IMR-90 (cell line): ENCODE measurements around the gene TGFBRAP1. TPM values are rescaled to one million over a fixed set of nuclear protein-coding genes. Genes with fewer than 3 reads are reported as not detected.

Experiments
- ATAC-seq: fragments of 200-7000 bp; cut with Tn5 transposase; 2 replicates; pipeline ENCODE4 v1.9.1; 2020; ENCODE audit warnings: low read depth, mild to moderate bottlenecking, moderate library complexity
- BruUV-seq: library from RNA; stranded (reverse); fragments of 400-500 nt; replicated peaks from 2 replicates; lab custom pipeline; 2021; lab: Mats Ljungman, UMichigan
- CTCF ChIA-PET: fragments of 300-600 bp; formaldehyde crosslinking; extraction: SDS; loops from one replicate; lab custom pipeline; 2021; ENCODE audit warnings: antibody characterized with exemption; lab: Yijun Ruan, JAX
- POLR2A ChIA-PET: fragments of 300-600 bp; sonication (Branson Sonifier 250); formaldehyde crosslinking; loops from one replicate; lab custom pipeline; 2022; ENCODE audit warnings: antibody characterized with exemption; ENCODE audit not compliant: unreplicated experiment; lab: Charles Lee
- DNase-seq: peaks from one replicate; pipeline ENCODE4 v3.0.0; 2013
- H2AFZ ChIP-seq: replicated peaks from 2 replicates; pipeline ENCODE3; 2013; ENCODE audit warnings: low read length, mild to moderate bottlenecking; ENCODE audit not compliant: poor library complexity
- H2AK5ac ChIP-seq: 2 replicates; pipeline ENCODE4 v1.6.1; 2013; ENCODE audit warnings: low read depth, low read length, inconsistent platforms
- H2AK9ac ChIP-seq: replicated peaks from 2 replicates; pipeline ENCODE3; 2013; ENCODE audit warnings: mild to moderate bottlenecking, low read depth, low read length, moderate library complexity; ENCODE audit not compliant: poor library complexity
- H2BK120ac ChIP-seq: 2 replicates; pipeline ENCODE4 v1.6.1; 2013; ENCODE audit warnings: low read depth, low read length, inconsistent platforms
- H2BK15ac ChIP-seq: 3 replicates; pipeline ENCODE4 v1.6.1; 2013; ENCODE audit warnings: low read depth, low read length, inconsistent platforms
- H2BK20ac ChIP-seq: 2 replicates; pipeline ENCODE4 v1.6.1; 2013; ENCODE audit warnings: low read depth, mild to moderate bottlenecking, inconsistent platforms, low read length, moderate library complexity
- H2BK5ac ChIP-seq: 2 replicates; pipeline ENCODE4 v1.6.1; 2013; ENCODE audit warnings: mild to moderate bottlenecking, low read depth, low read length, inconsistent platforms; ENCODE audit not compliant: poor library complexity, severe bottlenecking
- H3K14ac ChIP-seq: replicated peaks from 2 replicates; pipeline ENCODE4 v1.6.1; 2013; ENCODE audit warnings: low read depth, low read length, inconsistent platforms
- H3K18ac ChIP-seq: 2 replicates; pipeline ENCODE4 v1.6.1; 2013; ENCODE audit warnings: low read depth, low read length, control low read depth
- H3K23ac ChIP-seq: 2 replicates; pipeline ENCODE4 v1.6.1; 2013; ENCODE audit warnings: low read depth, low read length, inconsistent platforms
- H3K27ac ChIP-seq: 2 replicates; pipeline ENCODE4 v1.5.1; 2013; ENCODE audit warnings: mild to moderate bottlenecking, control low read depth, low read length; ENCODE audit not compliant: insufficient read depth
- H3K27me3 ChIP-seq: 2 replicates; pipeline ENCODE4 v1.6.1; 2013; ENCODE audit warnings: low read length; ENCODE audit not compliant: control insufficient read depth, insufficient read depth
- H3K36me3 ChIP-seq: 2 replicates; pipeline ENCODE4 v1.6.1; 2013; ENCODE audit warnings: low read length, mixed read lengths; ENCODE audit not compliant: control insufficient read depth, insufficient read depth
- H3K4ac ChIP-seq: 2 replicates; pipeline ENCODE4 v1.6.1; 2013; ENCODE audit warnings: low read depth, low read length, inconsistent platforms
- H3K4me1 ChIP-seq: 2 replicates; pipeline ENCODE4 v1.6.1; 2013; ENCODE audit warnings: low read length, mixed read lengths; ENCODE audit not compliant: control insufficient read depth, insufficient read depth
- H3K4me2 ChIP-seq: 2 replicates; pipeline ENCODE4 v1.6.1; 2013; ENCODE audit warnings: low read depth, mild to moderate bottlenecking, control low read depth, low read length, moderate library complexity
- H3K4me3 ChIP-seq: 2 replicates; pipeline ENCODE4 v1.5.1; 2013; ENCODE audit warnings: low read depth, mild to moderate bottlenecking, control low read depth, low read length, moderate library complexity; ENCODE audit not compliant: insufficient read depth
- H3K56ac ChIP-seq: 2 replicates; pipeline ENCODE4 v1.6.1; 2013; ENCODE audit warnings: low read length, inconsistent platforms; ENCODE audit not compliant: insufficient read depth; ENCODE audit errors: extremely low read depth
- H3K79me1 ChIP-seq, 2 experiments: 2 replicates each; pipeline ENCODE4 v1.6.1; 2013; ENCODE audit warnings: low read length in 2 of 2, inconsistent platforms in 1 of 2, low read depth in 1 of 2
- H3K9ac ChIP-seq: 2 replicates; pipeline ENCODE4 v1.6.1; 2013; ENCODE audit warnings: low read depth, low read length, control low read depth
- H3K9me1 ChIP-seq: 2 replicates; pipeline ENCODE4 v1.6.1; 2013; ENCODE audit warnings: low read length, inconsistent platforms; ENCODE audit not compliant: insufficient read depth
- H3K9me3 ChIP-seq: 2 replicates; pipeline ENCODE4 v1.6.1; 2013; ENCODE audit warnings: low read length; ENCODE audit not compliant: control insufficient read depth, insufficient read depth
- H4K20me1 ChIP-seq: 2 replicates; pipeline ENCODE4 v1.6.1; 2013; ENCODE audit warnings: low read length, inconsistent platforms; ENCODE audit not compliant: insufficient read depth
- H4K5ac ChIP-seq: 2 replicates; pipeline ENCODE4 v1.6.1; 2013; ENCODE audit warnings: mild to moderate bottlenecking, low read depth, low read length, control low read depth
- H4K8ac ChIP-seq, 2 experiments: 2 replicates each; pipeline ENCODE4 v1.6.1; 2013; ENCODE audit warnings: low read depth in 2 of 2, low read length in 2 of 2, control low read depth in 1 of 2, inconsistent platforms in 1 of 2
- H4K91ac ChIP-seq: 2 replicates; pipeline ENCODE4 v1.6.1; 2013; ENCODE audit warnings: low read depth, low read length, inconsistent platforms; ENCODE audit not compliant: insufficient read depth
- FOS ChIP-seq: fragments of 150-350 bp; IDR thresholded peaks from 2 replicates; pipeline ENCODE4 v1.6.1; 2016; ENCODE audit warnings: low read depth, low read length
- POLR2A ChIP-seq: IDR thresholded peaks from 2 replicates; pipeline ENCODE4 v1.6.1; 2012; ENCODE audit warnings: mild to moderate bottlenecking, low read depth, low read length
- RCOR1 ChIP-seq: IDR thresholded peaks from 2 replicates; pipeline ENCODE4 v1.6.1; 2012; ENCODE audit warnings: mild to moderate bottlenecking, low read length, improper control_type of control experiment; ENCODE audit not compliant: insufficient replicate concordance
- WGBS, 2 experiments: methylation state at CpG; one replicate each; pipeline versions ENCODE4 v1.1.5 to v1.1.7; 2013; ENCODE audit warnings: missing lambda C conversion rate in 2 of 2; ENCODE audit not compliant: insufficient read length in 1 of 2; ENCODE audit errors: extremely low coverage in 2 of 2; 5-methylcytosine and 5-hydroxymethylcytosine counted together
- dilution Hi-C: fragments of 300-500 bp; cut with HindIII; formaldehyde crosslinking; loops from one replicate; pipeline ENCODE4 v1.14.3; 2018; ENCODE audit warnings: low sequenced_read_pairs; ENCODE audit not compliant: unreplicated experiment
- in situ Hi-C: fragments of 300-500 bp; cut with MboI; formaldehyde crosslinking; loops from 3 replicates; pipeline ENCODE4 v1.14.3; 2019; ENCODE audit warnings: low sequenced_read_pairs, inconsistent platforms, mixed read lengths
- intact Hi-C: fragments of 100-400 bp; cut with micrococcal nuclease; formaldehyde crosslinking; loops from 2 replicates; pipeline ENCODE4 v1.10.0; 2022
- polyA plus RNA-seq, 3 experiments: library from polyadenylated mRNA; depleted of rRNA; stranded (reverse); fragments of >200 nt; gene quantifications; 2 replicates each; pipeline ENCODE4 v1.2.3, GENCODE V29; 2012; ENCODE audit warnings: low replicate concordance in 1 of 3
- total RNA-seq: library from RNA; depleted of rRNA; stranded (reverse); fragments of >200 nt; gene quantifications from 2 replicates; pipeline ENCODE4 v1.2.3, GENCODE V29; 2012

TGFBRAP1 gene
- total and polyA plus RNA-seq, 2 of the 4 experiments (the other 2 are of a cell fraction): 7.2 to 10.4 TPM

DNA sequence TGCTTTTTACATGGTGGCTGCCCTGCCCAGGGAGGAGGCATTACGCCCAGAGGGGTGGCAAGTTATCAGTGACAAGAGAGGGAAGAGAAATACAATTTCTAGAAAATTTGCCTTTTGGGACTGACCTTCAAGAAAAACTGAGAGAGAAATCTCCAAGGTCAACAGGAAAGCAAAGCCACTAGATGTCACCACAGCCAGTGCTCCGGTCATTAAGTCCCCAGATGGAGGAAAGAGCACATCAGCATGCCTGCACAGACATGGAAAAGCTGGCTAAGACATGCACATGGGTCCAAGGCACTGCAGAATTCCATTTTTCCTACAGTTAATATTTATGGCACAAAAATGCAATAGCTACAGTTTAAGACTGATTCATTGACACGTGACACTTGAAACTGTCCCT lies 48.3 kb upstream of the TGFBRAP1 start:
- peak overlapping the region; percentile 88 for H3K14ac ChIP-seq
- peaks cover 55% of the 10 kb centered on the region for H4K20me1 ChIP-seq
- TF ChIP-seq RCOR1 (no peak), POLR2A (no peak), FOS (no peak)
- H3K79me1 ChIP-seq: peaks cover 42 to 92% of the 10 kb centered on the region in 2 experiments
- H3K27ac ChIP-seq: peak overlapping the region; percentile 75
- H3K4ac ChIP-seq: peak overlapping the region; percentile 84
- H2AK9ac ChIP-seq: no peak overlapping the region
- H4K91ac ChIP-seq: peak overlapping the region; percentile 78
- H2BK5ac ChIP-seq: peak overlapping the region; percentile 97
- CTCF ChIA-PET: interaction anchor here (1.4 kb wide), 1 partner anchor 27 kb away, joined by 3 read pairs; no protein-coding TSS in a partner anchor
- H2BK20ac ChIP-seq: peak overlapping the region; percentile 54
- intact Hi-C loops (no loop called here), dilution Hi-C loops (no loop called here), in situ Hi-C loops (no loop called here)
- whole genome bisulfite sequencing, 2 experiments: 92% methylated on average over 2 of the region's 3 CpGs; no CpG with 5 or more reads in 1 of the 2 experiments
- BruUV-seq: no TSS peak
- peak overlapping the region; percentile 49; the same call in 1 of the 2 replicates for H3K9ac ChIP-seq
- peak overlapping the region; percentile 83 for H4K5ac ChIP-seq
- H2BK15ac ChIP-seq: peak overlapping the region; percentile 36; the same call in 1 of the 3 replicates
- peaks cover 78% of the 10 kb centered on the region for H3K36me3 ChIP-seq
- no peaks in the 10 kb centered on the region for H3K9me3 ChIP-seq
- H3K18ac ChIP-seq: peak overlapping the region; percentile 69
- no peak overlapping the region for H2AFZ ChIP-seq
- DNase-seq (no peak), ATAC-seq (no peak)
- H2AK5ac ChIP-seq: peak overlapping the region; percentile 33; the same call in 1 of the 2 replicates
- peaks cover 61% of the 10 kb centered on the region for H3K9me1 ChIP-seq
- H3K56ac ChIP-seq: peak overlapping the region; percentile 12; the same call in 1 of the 2 replicates
- no peaks in the 10 kb centered on the region for H3K27me3 ChIP-seq
- no peak overlapping the region for H3K4me2 ChIP-seq
- peaks cover 68% of the 10 kb centered on the region for H3K4me1 ChIP-seq
- POLR2A ChIA-PET: interaction anchor here (0.7 kb wide), 1 partner anchor 147 kb away, joined by 3 read pairs; no protein-coding TSS in a partner anchor
- H4K8ac ChIP-seq: peak overlapping the region; percentile 34 to 60; a peak in 3 of 4 replicates
- H3K23ac ChIP-seq: peak overlapping the region; percentile 23
- H2BK120ac ChIP-seq: peak overlapping the region; percentile 66
- no peak overlapping the region for H3K4me3 ChIP-seq
